Calu3 (cell line): Measurements from ENCODE around the gene ZNF609. TPM values are rescaled to one million over a fixed set of nuclear protein-coding genes. Genes with fewer than 3 reads are reported as not detected.
A peak's percentile ranks its signal among the peaks of the same experiment; 100 is the strongest.

Experiments used
- BruUV-seq: library from RNA; stranded (reverse); fragments of 400-500 nt; replicated peaks from 2 replicates; lab custom pipeline; 2021; lab: Mats Ljungman, UMichigan
- CTCF ChIA-PET: fragments of 300-600 bp; sonication (Branson Sonifier 250); formaldehyde crosslinking; loops from one replicate; lab custom pipeline; 2022; ENCODE audit warnings: antibody characterized with exemption; lab: Charles Lee
- DNase-seq: peaks from one replicate; pipeline ENCODE4 v3.0.0; 2022
- H3K27ac Mint-ChIP-seq: one replicate; pipeline ENCODE4 v1.8.0; 2022; ENCODE audit warnings: mixed read lengths; ENCODE audit not compliant: unreplicated experiment
- H3K27me3 Mint-ChIP-seq: one replicate; pipeline ENCODE4 v1.8.0; 2022; ENCODE audit warnings: mixed read lengths; ENCODE audit not compliant: unreplicated experiment
- H3K36me3 Mint-ChIP-seq: one replicate; pipeline ENCODE4 v1.8.0; 2022; ENCODE audit warnings: mild to moderate bottlenecking, moderate library complexity, mixed read lengths; ENCODE audit not compliant: insufficient read depth, unreplicated experiment
- H3K4me1 Mint-ChIP-seq: one replicate; pipeline ENCODE4 v1.8.0; 2022; ENCODE audit warnings: mild to moderate bottlenecking, low read depth, mixed read lengths; ENCODE audit not compliant: unreplicated experiment
- H3K4me3 Mint-ChIP-seq: one replicate; pipeline ENCODE4 v1.8.0; 2022; ENCODE audit warnings: mild to moderate bottlenecking, low read depth, moderate library complexity, mixed read lengths; ENCODE audit not compliant: unreplicated experiment
- H3K9me3 Mint-ChIP-seq: one replicate; pipeline ENCODE4 v1.8.0; 2022; ENCODE audit warnings: low read depth, mixed read lengths; ENCODE audit not compliant: unreplicated experiment
- intact Hi-C: fragments of 100-400 bp; cut with micrococcal nuclease; formaldehyde crosslinking; loops from one replicate; pipeline ENCODE4 v1.10.0; 2022; ENCODE audit not compliant: unreplicated experiment
- total RNA-seq: library from RNA; stranded (reverse); gene quantifications from 2 replicates; pipeline ENCODE4 v1.2.3, GENCODE V29; 2022
- TF ChIP-seq, protein P1 (sequence below): fragments of 200-600 bp; IDR thresholded peaks from one replicate; pipeline ENCODE4 v1.8.0; 2022; ENCODE audit warnings: antibody characterized with exemption; ENCODE audit not compliant: unreplicated experiment

ZNF609 gene
- total RNA-seq, 1 experiment from 2014 or later = 50.6 TPM

DNA sequence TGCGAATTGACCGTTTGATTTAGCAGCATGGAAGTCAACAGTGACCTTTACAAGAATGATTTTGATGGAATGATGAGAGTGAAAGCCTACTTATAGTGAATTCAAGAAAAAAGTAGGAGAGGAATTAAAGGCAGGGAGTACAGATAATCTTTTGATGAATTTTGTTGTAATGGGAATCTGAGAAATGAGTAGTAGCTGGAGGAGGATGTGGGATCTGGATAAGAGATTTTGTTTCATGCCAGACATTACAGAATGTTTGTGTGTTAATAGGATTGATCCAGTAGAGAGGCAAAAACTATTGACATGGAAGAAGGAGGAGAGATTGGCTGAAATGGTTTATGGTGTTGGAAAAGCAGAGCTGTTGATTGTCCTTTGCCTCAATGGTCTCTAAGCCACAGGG, 17.4 kb upstream of the ZNF609 start:
- H3K4me3 Mint-ChIP-seq = peak overlapping the region; percentile 17
- BruUV-seq = no TSS peak

DNA sequence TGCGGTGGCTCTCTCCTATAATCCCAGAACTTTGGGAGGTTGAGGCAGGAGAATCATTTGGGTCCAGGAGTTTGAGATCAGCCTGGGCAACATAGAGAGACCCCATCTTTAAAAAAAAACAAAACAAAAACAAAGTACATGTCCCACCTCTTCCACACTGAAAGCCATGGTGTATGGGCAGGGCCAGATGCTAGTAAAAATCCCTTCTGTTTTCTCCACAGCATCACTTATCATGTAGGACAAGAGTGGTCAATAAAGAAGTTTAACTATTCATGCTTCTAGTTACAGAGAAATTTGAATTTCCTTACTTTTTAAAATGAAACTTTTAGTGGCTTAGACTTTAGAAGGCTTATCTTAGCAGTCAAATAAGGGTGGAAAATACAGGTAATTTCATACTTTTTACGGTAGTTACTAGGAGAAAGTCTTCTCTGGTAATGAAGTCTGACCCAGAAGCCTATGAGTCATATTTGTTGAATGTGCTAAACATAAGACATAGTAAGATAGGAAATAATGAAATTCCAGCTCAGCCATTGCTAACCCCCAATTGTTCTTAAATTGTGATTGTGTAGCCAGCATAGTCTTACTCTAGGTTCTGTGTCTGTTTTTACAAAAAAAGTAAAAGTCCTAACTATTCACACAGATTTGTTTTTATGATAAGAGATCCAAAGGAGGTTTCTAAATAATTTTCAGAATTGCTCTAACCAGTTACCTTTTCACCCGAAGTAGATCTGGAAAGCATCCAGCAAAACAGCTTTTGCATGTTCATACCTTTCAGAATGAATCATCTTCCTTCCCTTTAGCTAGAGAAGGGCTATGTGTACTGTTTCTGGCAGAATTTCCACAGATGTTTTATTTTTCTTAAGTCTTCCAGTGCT, 16.4 kb upstream of the ZNF609 start:
- Mint-ChIP-seq H3K4me1 (peaks cover 23% of the 10 kb centered on the region), H3K4me3 (peak overlapping the region; percentile 17), H3K36me3 (peaks cover 6% of the 10 kb centered on the region), H3K9me3 (no peaks in the 10 kb centered on the region), H3K27ac (peak overlapping the region; percentile 72), H3K27me3 (no peaks in the 10 kb centered on the region)
- BruUV-seq = no TSS peak
- CTCF ChIA-PET = interaction anchor here (0.7 to 1.8 kb wide), 13 partner anchors 12 to 650 kb away, joined by 3 to 9 read pairs (median 5); no protein-coding TSS in a partner anchor
- intact Hi-C loops = no loop called here
- TF ChIP-seq, protein P1, sequence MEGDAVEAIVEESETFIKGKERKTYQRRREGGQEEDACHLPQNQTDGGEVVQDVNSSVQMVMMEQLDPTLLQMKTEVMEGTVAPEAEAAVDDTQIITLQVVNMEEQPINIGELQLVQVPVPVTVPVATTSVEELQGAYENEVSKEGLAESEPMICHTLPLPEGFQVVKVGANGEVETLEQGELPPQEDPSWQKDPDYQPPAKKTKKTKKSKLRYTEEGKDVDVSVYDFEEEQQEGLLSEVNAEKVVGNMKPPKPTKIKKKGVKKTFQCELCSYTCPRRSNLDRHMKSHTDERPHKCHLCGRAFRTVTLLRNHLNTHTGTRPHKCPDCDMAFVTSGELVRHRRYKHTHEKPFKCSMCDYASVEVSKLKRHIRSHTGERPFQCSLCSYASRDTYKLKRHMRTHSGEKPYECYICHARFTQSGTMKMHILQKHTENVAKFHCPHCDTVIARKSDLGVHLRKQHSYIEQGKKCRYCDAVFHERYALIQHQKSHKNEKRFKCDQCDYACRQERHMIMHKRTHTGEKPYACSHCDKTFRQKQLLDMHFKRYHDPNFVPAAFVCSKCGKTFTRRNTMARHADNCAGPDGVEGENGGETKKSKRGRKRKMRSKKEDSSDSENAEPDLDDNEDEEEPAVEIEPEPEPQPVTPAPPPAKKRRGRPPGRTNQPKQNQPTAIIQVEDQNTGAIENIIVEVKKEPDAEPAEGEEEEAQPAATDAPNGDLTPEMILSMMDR = no peak
- peak; percentile 50 for DNase-seq

More for the DNA sequence above, 17.4 kb upstream of the ZNF609 start:
- Mint-ChIP-seq H3K9me3 (no peaks in the 10 kb centered on the region), H3K27ac (peak overlapping the region; percentile 72), H3K36me3 (peaks cover 4% of the 10 kb centered on the region), H3K27me3 (no peaks in the 10 kb centered on the region), H3K4me1 (peaks cover 23% of the 10 kb centered on the region)
- CTCF ChIA-PET = interaction anchor here (0.6 to 1.8 kb wide), 3 partner anchors 173 to 285 kb away, joined by 3 to 5 read pairs (median 4); no protein-coding TSS in a partner anchor
- no peak for DNase-seq
- intact Hi-C loops = no loop called here
- TF ChIP-seq, protein P1 = no peak

DNA sequence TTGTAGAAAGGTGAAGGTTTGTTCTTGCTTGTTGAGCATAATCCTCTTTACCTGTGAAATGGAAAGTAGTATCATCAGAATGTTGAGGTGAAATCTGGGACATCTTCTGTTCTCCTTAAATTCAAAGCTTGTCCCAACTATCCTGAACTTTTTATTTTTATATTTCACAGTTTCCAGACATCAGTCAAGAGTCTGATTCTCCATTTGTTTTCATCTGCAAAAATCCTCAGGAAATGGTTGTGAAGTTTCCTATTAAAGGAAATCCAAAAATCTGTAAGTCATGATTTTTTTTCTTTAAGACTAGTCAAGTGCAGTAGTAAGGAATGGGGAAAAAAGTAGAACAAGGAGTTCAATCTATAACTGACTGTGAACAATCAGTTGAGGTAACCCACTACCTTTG, 15.5 kb upstream of the ZNF609 start:
- H3K36me3 Mint-ChIP-seq = peaks cover 6% of the 10 kb centered on the region
- no peak for DNase-seq
- H3K27me3 Mint-ChIP-seq = no peaks in the 10 kb centered on the region
- no TSS peak for BruUV-seq
- CTCF ChIA-PET = interaction anchor here (0.7 to 1.8 kb wide), 5 partner anchors 12 to 283 kb away, joined by 3 to 9 read pairs (median 3); no protein-coding TSS in a partner anchor
- H3K9me3 Mint-ChIP-seq = no peaks in the 10 kb centered on the region
- TF ChIP-seq, protein P1 = no peak
- H3K4me3 Mint-ChIP-seq = no peak overlapping the region
- intact Hi-C loops = no loop called here
- H3K4me1 Mint-ChIP-seq = peaks cover 23% of the 10 kb centered on the region
- peak overlapping the region; percentile 72 for H3K27ac Mint-ChIP-seq

DNA sequence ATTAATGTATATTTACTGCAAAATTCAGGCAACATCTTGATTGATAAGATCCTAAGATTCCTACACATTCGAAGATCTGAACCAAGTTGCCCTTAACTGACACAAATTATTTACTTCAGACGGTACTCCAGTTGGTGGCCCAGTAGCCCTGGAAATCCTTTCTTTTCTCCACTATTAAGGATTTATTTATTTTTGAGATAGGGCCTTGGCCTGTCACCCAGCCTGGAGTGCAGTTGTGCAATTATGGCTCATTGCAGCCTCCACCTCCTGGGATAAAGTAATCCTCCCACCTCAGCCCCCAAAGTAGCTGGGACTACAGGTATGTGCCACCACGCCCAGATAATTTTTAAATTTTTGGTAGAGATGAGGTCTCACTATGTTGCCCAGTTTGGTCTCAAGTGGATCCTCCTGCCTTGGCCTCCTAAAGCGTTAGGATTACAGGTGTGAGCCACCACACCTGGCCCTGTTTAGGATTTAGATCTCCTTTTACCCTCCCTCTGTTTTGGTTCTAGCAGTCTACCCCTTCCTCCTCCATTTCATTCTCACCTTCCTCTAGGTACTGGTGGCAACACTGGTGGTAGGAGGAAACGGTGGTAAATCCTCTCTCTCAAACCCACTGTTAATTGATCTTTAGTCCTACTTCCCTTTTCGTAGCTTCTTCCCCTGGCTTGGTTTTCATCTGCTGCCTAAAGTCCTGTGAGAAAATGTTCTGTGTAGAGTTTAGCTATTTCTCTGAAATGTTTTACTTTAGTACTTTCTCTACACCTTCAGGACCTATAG, 12.7 kb upstream of the ZNF609 start:
- TF ChIP-seq, protein P1 = no peak
- Mint-ChIP-seq H3K27ac (no peak overlapping the region), H3K27me3 (no peaks in the 10 kb centered on the region), H3K4me1 (peaks cover 9% of the 10 kb centered on the region), H3K4me3 (no peak overlapping the region), H3K36me3 (peaks cover 6% of the 10 kb centered on the region), H3K9me3 (no peaks in the 10 kb centered on the region)
- intact Hi-C loops = no loop called here
- DNase-seq = no peak
- CTCF ChIA-PET = interaction anchor here (0.6 kb wide), 2 partner anchors 49 to 225 kb away, joined by 3 to 4 read pairs; no protein-coding TSS in a partner anchor
- BruUV-seq = no TSS peak
